GM18907 (cell line): ENCODE measurements around the gene GDPD5.
A peak's percentile ranks its signal among the peaks of the same experiment; 100 is the strongest.

Experiments
- ATAC-seq: cut with Tn5 transposase; IDR thresholded peaks from one replicate; pipeline ENCODE4 v1.9.1; 2021; ENCODE audit warnings: mild to moderate bottlenecking, moderate library complexity; ENCODE audit not compliant: unreplicated experiment

GDPD5 gene

DNA sequence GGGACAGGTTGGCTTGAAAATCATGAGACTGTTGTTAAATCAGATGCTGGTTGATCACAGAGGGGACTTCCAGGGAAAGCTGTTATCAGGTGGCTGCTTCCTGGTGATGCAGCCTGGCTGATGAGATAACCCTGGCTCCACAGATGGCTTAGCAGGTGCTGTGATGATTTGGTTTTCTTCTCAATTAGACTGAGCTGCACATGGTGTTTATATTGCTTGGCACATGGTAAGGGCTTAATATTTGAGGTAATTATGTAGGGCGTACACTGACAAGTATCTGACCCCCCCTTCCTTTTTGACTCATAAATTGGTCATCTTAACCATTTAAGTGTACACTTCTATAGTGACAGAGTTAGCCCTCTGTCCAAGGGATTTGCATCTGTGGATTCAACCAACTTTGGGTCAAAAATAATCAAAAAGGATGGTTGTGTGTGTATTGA lies 119.4 kb downstream of the GDPD5 start:
- ATAC-seq: no peak

DNA sequence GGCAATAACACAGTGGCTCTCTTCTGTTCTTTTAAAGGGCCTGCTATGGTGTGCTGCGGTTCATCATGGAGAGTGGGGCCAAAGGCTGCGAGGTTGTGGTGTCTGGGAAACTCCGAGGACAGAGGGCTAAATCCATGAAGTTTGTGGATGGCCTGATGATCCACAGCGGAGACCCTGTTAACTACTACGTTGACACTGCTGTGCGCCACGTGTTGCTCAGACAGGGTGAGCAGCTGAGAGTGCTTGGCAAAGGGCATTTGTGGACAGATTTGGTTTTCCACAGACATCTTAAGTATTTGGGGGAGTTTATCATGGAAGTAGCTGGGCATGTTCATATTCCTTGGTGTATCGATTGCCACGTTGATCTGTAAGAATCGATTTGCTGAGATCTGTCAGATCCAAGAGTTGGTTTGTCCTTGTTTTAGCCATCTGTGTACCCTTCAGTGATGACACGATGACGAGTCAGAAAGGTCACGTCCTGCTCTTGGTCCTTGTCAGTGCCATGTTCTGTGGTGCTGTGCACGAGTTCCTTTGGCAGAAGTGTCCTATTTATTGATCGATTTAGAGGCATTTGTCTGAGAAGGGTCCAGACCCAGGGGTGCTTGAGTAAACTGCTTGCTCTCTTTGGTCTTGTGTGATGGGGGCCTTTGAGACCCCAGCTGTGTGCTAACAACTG lies 121.6 kb downstream of the GDPD5 start:
- ATAC-seq: no peak

DNA sequence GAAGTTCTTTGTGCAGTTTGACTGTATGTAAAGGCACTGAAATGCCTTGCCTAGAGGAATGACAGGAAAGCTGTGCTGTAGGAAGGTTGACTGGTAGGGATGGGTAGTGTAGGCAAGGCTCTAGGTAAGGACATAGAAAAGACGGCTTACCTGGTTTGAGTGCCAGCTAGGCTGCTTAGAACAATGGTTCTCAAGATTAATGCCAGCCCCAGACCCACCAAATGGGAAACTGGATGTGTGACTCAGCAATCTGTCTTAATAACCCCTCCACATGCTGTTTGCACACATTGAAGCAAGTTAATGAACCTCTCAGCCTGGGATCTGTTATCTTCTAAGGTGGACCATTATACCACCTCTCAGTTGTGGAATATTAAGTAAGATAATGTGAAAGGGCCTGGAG lies 122.7 kb downstream of the GDPD5 start:
- no peak for ATAC-seq

GRCh38 chr11:75402002-75402773 lies 123.6 kb downstream of the GDPD5 start:
- ATAC-seq: no peak

- ATAC-seq: no peak
Observed at GRCh38 chr11:75400146-75400865, 125.4 kb downstream of the GDPD5 start.

GRCh38 chr11:75399344-75400145 lies 126.2 kb downstream of the GDPD5 start, which contains the start of gene RPS3:
TSS of gene RPS3 (plus strand) at chr11:75399518. CDS start at chr11:75399548, 30 bp downstream.
- peak; percentile 90 for ATAC-seq

DNA sequence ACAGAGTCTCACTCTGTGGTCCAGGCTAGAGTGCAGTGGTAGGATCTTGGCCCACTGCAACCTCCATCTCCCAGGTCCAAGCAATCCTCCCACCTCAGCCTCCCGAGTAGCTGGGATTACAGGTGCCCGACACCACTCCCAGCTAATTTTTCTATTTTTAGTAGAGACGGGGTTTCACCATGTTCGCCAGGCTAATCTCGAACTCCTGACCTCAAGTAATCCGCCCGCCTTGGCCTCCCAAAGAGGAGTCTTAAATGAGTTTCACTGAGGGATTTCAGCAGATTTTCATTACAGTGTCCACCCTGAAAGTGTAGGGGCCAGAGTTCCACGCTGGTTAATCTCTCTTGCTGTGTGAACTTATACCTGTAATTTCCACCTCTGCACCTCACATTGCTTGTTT lies 126.8 kb downstream of the GDPD5 start:
- no peak for ATAC-seq

DNA sequence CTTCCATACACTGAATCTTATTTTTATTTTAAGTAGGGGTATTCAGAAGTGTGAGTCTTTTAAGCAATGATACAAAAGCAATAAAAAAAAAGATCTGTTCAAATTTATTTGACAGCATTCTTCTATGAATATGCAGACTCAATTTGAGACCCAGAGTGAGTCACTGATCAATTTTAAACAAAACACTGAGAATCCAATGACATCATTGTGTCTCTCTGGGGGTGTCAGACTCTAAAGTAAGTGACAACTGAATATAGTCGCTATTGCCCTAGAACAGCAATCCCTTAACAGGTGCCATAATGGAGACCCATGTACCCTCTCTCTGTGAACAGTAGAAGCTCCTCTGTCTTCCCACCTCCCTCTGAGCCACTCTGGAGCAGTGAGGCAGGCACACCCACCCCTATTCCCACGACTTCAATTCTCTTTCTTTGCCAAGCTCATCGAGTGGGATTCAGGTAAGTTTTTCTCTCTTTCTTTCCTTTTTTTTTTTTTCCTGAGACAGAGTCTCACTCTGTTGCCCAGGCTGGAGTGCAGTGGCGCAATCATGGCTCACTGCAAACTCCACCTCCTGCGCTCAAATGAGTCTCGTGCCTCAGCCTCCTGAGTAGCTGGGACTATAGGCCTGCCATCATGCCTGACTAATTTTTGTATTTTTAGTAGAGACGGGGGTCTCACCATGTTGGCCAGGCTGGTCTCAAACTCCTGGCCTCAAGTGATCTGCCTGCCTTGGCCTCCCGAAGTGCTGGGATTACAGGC lies 131.5 kb downstream of the GDPD5 start:
- no peak for ATAC-seq

GRCh38 chr11:75389925-75390324 lies 135.8 kb downstream of the GDPD5 start:
- ATAC-seq: no peak

DNA sequence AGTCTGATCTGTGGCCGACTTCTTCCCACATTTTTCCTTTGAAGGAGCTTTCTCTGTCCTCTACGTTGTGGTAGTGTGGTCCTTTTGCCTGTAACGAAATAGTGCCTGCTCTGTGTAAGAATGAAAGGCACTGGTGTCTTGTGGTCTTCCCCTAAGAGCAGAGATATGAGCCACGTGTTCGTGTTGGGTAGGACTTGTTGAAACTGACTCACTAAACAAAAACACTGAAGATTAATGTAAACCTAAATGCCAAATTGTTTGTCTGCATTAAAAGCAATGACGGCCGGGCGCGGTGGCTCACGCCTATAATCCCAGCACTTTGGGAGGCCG lies 136.5 kb downstream of the GDPD5 start:
- no peak for ATAC-seq

GRCh38 chr11:75388386-75389275 lies 137.1 kb downstream of the GDPD5 start:
- ATAC-seq: peak; percentile 50

DNA sequence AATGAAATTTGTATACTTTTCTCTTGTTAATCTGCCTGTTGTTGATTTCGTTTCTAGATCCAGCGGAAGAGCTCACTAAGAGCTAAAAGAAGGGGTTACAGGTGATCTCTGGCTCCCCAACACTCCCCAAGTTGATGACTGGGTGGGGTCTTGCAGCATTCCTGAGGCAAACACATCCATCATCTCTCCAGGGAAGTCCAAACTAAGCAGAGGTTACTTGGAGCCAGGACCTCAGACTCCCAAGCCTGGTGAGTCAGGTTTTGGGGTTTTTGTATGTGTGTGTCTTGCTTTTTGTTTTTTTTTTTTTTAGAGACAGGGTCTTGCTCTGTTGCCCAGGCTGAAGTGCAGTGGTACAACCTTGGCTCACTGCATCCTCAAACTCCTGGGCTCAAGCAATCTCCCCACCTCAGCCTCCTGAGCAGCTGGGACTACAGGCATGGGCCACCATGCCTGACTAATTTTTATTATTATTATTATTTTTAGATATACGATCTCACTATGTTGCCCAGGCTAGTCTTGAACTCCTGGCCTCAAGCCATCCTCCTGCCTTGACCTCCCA lies 137.9 kb downstream of the GDPD5 start:
- no peak for ATAC-seq

DNA sequence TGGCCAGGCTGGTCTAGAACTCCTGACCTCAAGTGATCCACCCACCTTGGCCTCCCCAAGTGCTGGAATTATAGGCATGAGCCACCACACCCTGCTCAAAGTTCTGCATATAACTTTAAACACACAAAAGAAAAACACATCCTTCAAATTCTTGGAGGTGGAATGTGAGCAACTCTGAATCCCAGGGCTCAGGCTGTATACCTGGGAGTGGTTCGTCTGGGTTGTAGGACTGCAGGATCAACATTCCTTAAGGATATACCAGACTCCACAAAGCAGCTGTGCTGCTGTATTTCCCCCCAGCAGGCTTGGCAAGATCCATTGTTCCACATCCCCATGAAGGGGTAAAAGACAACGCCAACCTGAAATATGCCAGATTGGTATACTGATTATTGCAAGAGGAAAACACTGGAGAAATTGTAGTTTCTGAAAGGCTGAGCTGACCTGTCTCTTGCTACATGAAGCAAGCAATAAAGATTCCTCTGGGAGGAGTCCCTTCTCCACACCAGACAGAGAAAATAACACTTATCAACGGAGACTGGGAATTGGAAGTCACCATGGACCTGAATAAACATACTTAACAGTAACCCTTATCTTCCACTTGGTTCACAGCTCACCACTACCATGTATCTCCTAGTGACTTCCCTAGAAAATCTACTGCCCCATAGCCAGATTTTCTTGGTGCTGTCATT lies 138.7 kb downstream of the GDPD5 start:
- ATAC-seq: no peak
